ENCODE data around the gene SDF4.

GRCh38 chr1:1173061-1173792, 58.6 kb downstream of the SDF4 start:
- TF ChIP-seq CTCF (IDR thresholded peaks at IDR 0.05; ENCODE audit: low read length) (no peak), EZH2 (IDR thresholded peaks at IDR 0.05; ENCODE audit: borderline replicate concordance, low read length) (no peak)

All from OCI-LY1 (cell line).